ENCODE measurements around the gene PRKCI.

Gene PRKCI

DNA sequence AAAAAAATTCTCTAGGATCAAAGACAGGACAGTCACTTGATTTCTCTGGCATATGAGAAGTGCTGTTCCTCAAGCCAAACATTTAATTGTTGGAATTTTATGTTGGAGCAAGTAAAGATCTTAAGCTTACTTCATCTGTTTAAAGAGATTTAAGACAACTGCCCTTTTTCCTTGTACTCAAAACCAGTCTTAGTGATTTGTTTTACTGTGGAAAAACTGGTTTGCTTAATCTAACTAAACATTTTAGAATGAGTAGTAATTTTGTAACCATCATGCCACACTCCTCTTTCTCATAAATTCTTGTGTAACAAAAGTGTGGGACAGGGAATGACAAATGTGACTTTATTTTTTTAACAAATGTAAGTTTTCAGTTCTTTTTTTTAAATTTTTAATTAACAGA is 18.4 kb downstream of the PRKCI start:
- no peak for TF ChIP-seq TEAD4 (IDR thresholded peaks at IDR 0.05)
- no peak for TF ChIP-seq CEBPB (IDR thresholded peaks at IDR 0.05)
- no peak for TF ChIP-seq FOXM1 (IDR thresholded peaks at IDR 0.05; ENCODE audit: borderline replicate concordance, low read depth)
- TF ChIP-seq TAF1 (IDR thresholded peaks at IDR 0.05; ENCODE audit: low read depth): no peak
- TF ChIP-seq, protein P1, sequence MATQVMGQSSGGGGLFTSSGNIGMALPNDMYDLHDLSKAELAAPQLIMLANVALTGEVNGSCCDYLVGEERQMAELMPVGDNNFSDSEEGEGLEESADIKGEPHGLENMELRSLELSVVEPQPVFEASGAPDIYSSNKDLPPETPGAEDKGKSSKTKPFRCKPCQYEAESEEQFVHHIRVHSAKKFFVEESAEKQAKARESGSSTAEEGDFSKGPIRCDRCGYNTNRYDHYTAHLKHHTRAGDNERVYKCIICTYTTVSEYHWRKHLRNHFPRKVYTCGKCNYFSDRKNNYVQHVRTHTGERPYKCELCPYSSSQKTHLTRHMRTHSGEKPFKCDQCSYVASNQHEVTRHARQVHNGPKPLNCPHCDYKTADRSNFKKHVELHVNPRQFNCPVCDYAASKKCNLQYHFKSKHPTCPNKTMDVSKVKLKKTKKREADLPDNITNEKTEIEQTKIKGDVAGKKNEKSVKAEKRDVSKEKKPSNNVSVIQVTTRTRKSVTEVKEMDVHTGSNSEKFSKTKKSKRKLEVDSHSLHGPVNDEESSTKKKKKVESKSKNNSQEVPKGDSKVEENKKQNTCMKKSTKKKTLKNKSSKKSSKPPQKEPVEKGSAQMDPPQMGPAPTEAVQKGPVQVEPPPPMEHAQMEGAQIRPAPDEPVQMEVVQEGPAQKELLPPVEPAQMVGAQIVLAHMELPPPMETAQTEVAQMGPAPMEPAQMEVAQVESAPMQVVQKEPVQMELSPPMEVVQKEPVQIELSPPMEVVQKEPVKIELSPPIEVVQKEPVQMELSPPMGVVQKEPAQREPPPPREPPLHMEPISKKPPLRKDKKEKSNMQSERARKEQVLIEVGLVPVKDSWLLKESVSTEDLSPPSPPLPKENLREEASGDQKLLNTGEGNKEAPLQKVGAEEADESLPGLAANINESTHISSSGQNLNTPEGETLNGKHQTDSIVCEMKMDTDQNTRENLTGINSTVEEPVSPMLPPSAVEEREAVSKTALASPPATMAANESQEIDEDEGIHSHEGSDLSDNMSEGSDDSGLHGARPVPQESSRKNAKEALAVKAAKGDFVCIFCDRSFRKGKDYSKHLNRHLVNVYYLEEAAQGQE (IDR thresholded peaks at IDR 0.05; ENCODE audit: low read depth): no peak

DNA sequence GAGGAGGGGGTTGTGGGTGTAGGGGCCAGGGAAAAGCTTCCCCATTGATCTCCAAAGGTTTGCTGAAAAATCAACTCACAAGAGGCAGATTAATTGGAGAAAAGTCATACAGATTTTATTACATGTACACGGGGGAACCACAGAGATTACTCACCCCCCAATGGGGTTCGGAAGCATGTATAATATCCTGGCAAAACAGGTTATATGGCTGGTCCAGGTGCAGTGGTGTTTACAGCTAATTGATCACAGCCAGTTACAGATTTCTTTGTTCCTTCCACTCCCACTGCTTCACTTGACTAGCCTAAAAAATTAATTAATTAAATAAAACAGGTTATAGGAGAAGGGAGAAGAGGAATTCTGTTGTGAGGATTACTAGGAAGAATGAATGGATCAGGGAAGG is 22.4 kb downstream of the PRKCI start:
- no peak for TF ChIP-seq CREB1 (IDR thresholded peaks at IDR 0.05; ENCODE audit: low read depth)
- TF ChIP-seq, protein P2, sequence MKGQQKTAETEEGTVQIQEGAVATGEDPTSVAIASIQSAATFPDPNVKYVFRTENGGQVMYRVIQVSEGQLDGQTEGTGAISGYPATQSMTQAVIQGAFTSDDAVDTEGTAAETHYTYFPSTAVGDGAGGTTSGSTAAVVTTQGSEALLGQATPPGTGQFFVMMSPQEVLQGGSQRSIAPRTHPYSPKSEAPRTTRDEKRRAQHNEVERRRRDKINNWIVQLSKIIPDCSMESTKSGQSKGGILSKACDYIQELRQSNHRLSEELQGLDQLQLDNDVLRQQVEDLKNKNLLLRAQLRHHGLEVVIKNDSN (IDR thresholded peaks at IDR 0.05): no peak
- TF ChIP-seq EP300 (IDR thresholded peaks at IDR 0.05; ENCODE audit: borderline replicate concordance): no peak
- no peak for TF ChIP-seq TEAD4 (IDR thresholded peaks at IDR 0.05)
- TF ChIP-seq, protein P3, sequence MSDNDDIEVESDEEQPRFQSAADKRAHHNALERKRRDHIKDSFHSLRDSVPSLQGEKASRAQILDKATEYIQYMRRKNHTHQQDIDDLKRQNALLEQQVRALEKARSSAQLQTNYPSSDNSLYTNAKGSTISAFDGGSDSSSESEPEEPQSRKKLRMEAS (IDR thresholded peaks at IDR 0.05): no peak
- TF ChIP-seq FOXM1 (IDR thresholded peaks at IDR 0.05; ENCODE audit: borderline replicate concordance, low read depth): no peak
- no peak for TF ChIP-seq ZBTB7A (IDR thresholded peaks at IDR 0.05; ENCODE audit: low read depth)
- no peak for TF ChIP-seq YY1 (IDR thresholded peaks at IDR 0.05; ENCODE audit: low read depth)
- no peak for TF ChIP-seq NFIC (IDR thresholded peaks at IDR 0.05)
- no peak; the same call in 1 of the 2 replicates for TF ChIP-seq TCF12 (IDR thresholded peaks at IDR 0.05; ENCODE audit: low read depth)

DNA sequence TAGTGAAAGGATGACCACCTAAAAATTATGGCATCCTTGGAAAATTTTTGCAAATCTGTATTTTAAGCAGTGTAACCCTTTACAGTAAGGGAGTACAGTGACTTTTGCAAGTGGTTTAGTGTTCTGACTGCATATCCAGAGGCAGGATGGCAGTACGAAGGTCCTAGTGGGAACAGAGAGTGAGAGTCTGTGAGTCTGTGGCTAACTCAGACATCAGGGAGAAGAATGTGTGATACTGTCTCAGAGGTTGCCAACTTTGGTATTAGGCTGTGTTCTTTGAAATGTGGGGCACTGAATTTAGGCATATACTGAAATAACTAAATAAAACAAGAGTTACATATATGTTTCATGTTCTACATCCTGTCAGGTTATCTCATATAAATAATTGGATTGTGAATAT is 25.7 kb downstream of the PRKCI start:
- TF ChIP-seq CREB1 (IDR thresholded peaks at IDR 0.05; ENCODE audit: low read depth) (no peak), FOXM1 (IDR thresholded peaks at IDR 0.05; ENCODE audit: borderline replicate concordance, low read depth) (no peak), ZBTB7A (IDR thresholded peaks at IDR 0.05; ENCODE audit: low read depth) (no peak), TAF1 (IDR thresholded peaks at IDR 0.05; ENCODE audit: low read depth) (no peak), TEAD4 (IDR thresholded peaks at IDR 0.05) (no peak), TCF12 (IDR thresholded peaks at IDR 0.05; ENCODE audit: low read depth) (no peak), EP300 (IDR thresholded peaks at IDR 0.05; ENCODE audit: borderline replicate concordance) (no peak)

DNA sequence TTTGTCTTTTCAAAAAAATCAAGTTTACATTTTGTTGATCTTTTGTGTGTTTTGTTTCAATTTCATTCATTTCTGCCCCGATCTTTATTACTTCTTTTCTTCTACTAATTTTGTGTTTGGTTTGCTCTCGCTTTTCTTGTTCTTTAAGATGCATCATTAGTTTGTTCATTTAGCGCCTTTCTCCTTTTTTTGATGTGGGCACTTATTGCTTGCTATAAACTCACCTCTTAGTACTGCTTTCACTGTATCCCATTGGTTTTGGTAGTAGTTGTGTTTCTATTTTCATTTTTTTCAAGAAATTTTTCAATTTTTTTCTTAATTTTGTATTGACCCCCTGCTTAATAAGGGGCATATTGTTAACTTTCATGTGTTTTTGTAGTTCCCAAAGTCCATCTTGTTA is 34.4 kb downstream of the PRKCI start:
- TF ChIP-seq FOXM1 (IDR thresholded peaks at IDR 0.05; ENCODE audit: borderline replicate concordance, low read depth): no peak

DNA sequence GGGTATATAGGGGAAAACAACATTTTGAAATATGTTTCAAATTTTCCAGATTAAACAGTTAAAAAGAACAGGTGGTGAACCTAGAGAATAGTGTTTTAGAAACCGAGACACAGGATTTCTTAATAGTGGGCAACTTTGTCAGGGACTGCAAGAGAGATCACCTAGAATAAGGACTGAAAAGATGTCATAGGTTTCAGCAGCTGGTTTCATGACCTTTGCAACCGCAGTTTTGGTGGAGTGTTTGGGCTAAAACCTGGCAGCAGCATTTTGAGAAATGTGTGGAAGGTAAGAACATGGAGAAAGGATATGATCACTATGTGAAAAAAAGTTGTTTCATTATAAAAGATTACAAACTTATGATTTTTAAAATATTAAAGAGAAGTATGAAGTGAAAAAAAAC is 34.9 kb downstream of the PRKCI start:
- TF ChIP-seq, protein P2 (IDR thresholded peaks at IDR 0.05): no peak
- no peak for TF ChIP-seq TAF1 (IDR thresholded peaks at IDR 0.05; ENCODE audit: low read depth)
- no peak for TF ChIP-seq CREB1 (IDR thresholded peaks at IDR 0.05; ENCODE audit: low read depth)
- TF ChIP-seq EGR1 (IDR thresholded peaks at IDR 0.05): no peak
- no peak for TF ChIP-seq ZBTB7A (IDR thresholded peaks at IDR 0.05; ENCODE audit: low read depth)
- no peak for TF ChIP-seq FOXM1 (IDR thresholded peaks at IDR 0.05; ENCODE audit: borderline replicate concordance, low read depth)
- no peak for TF ChIP-seq TEAD4 (IDR thresholded peaks at IDR 0.05)
- TF ChIP-seq EP300 (IDR thresholded peaks at IDR 0.05; ENCODE audit: borderline replicate concordance): no peak
- TF ChIP-seq, protein P3 (IDR thresholded peaks at IDR 0.05): no peak

DNA sequence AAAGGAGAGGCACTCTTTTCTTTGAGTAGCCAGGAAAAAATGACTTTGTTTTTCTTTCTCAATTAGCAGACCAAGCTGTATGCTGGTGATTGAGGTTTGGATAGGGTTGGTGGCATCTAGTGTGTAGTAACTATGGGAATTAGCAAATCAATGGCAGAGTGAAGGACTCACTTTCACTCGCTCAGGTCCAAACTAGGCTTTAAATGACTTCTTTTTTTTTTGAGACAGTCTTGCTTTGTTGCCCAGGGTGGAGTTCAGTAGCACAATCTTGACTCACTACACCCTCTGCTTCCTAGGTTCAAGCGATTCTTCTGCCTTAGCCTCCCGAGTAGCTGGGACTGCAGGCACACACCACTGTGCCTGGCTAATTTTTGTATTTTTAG is 35.9 kb downstream of the PRKCI start:
- TF ChIP-seq EGR1 (IDR thresholded peaks at IDR 0.05) (no peak), YY1 (IDR thresholded peaks at IDR 0.05; ENCODE audit: low read depth) (no peak), TCF12 (IDR thresholded peaks at IDR 0.05; ENCODE audit: low read depth) (no peak), TEAD4 (IDR thresholded peaks at IDR 0.05) (no peak), ZBTB7A (IDR thresholded peaks at IDR 0.05; ENCODE audit: low read depth) (no peak), CREB1 (IDR thresholded peaks at IDR 0.05; ENCODE audit: low read depth) (no peak), TAF1 (IDR thresholded peaks at IDR 0.05; ENCODE audit: low read depth) (no peak), NFIC (IDR thresholded peaks at IDR 0.05) (no peak)

DNA sequence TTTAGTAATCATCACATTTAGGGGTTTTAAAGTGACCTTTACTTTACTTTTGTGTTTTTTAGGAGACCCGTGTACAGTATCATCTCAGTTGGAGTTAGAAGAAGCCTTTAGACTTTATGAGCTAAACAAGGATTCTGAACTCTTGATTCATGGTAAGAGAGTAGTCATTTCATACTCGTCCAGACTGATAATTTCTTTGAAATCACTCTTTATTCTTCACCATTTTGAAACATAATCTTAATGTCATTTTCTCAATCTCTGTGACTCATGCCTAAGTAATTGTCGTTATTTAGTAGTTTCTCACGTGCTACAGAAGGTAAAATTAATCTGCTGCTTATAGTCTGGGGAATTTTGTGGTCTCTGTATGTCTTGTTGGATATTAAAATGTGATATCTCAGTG is 37.7 kb downstream of the PRKCI start:
- TF ChIP-seq YY1 (IDR thresholded peaks at IDR 0.05; ENCODE audit: low read depth): no peak
- TF ChIP-seq FOXM1 (IDR thresholded peaks at IDR 0.05; ENCODE audit: borderline replicate concordance, low read depth): no peak
- TF ChIP-seq ZBTB7A (IDR thresholded peaks at IDR 0.05; ENCODE audit: low read depth): no peak
- TF ChIP-seq TEAD4 (IDR thresholded peaks at IDR 0.05): no peak
- TF ChIP-seq CEBPB (IDR thresholded peaks at IDR 0.05): no peak
- no peak for TF ChIP-seq EP300 (IDR thresholded peaks at IDR 0.05; ENCODE audit: borderline replicate concordance)
- TF ChIP-seq RAD21 (IDR thresholded peaks at IDR 0.05; ENCODE audit: low read depth): no peak
- TF ChIP-seq, protein P3 (IDR thresholded peaks at IDR 0.05): no peak
- no peak for TF ChIP-seq CREB1 (IDR thresholded peaks at IDR 0.05; ENCODE audit: low read depth)
- TF ChIP-seq TAF1 (IDR thresholded peaks at IDR 0.05; ENCODE audit: low read depth): no peak
- TF ChIP-seq NFIC (IDR thresholded peaks at IDR 0.05): no peak
- TF ChIP-seq EGR1 (IDR thresholded peaks at IDR 0.05): no peak
- no peak for TF ChIP-seq TCF12 (IDR thresholded peaks at IDR 0.05; ENCODE audit: low read depth)
- TF ChIP-seq, protein P2 (IDR thresholded peaks at IDR 0.05): no peak
- TF ChIP-seq, protein P1 (IDR thresholded peaks at IDR 0.05; ENCODE audit: low read depth): no peak

Measured in Ishikawa (cell line).